ENCODE results near the gene TRPM7.
"Not testable (repeated sequence)": the region's sequence is repeated elsewhere in the genome, so short reads cannot be mapped to it uniquely, and the experiment has no call there.

TRPM7 gene

GRCh38 chr15:50573842-50574241 is 112.8 kb downstream of the TRPM7 start:
- DNase-seq; H4K20me1 ChIP-seq (ENCODE audit: insufficient read depth, low read length); H3K4me3 ChIP-seq (ENCODE audit: low read depth in 1 of 2, low read length in 2 of 2); H2AFZ ChIP-seq (ENCODE audit: low read depth, low read length); H3K4me1 ChIP-seq (ENCODE audit: insufficient read depth, low read length); ATAC-seq (ENCODE audit: insufficient read depth, low read depth); H3K79me2 ChIP-seq (ENCODE audit: insufficient read depth, low read length); H3K9ac ChIP-seq (ENCODE audit: low read depth, low read length); H3K9me3 ChIP-seq (ENCODE audit: insufficient read depth, low read length, severe bottlenecking); H3K27me3 ChIP-seq (ENCODE audit: insufficient read depth, low read length, poor library complexity); H3K4me2 ChIP-seq (ENCODE audit: insufficient read depth, low read length); H3K27ac ChIP-seq (ENCODE audit: low read length): not testable (repeated sequence)
- peaks cover 82% of the 10 kb centered on the region for H3K36me3 ChIP-seq (ENCODE audit: insufficient read depth, low read length)

GRCh38 chr15:50563756-50564155 is 122.8 kb downstream of the TRPM7 start:
- no peak overlapping the region for H3K9ac ChIP-seq (ENCODE audit: low read depth, low read length)
- no peak for DNase-seq
- peaks cover 46% of the 10 kb centered on the region for H3K36me3 ChIP-seq (ENCODE audit: insufficient read depth, low read length)

GRCh38 chr15:50562735-50563640 is 123.6 kb downstream of the TRPM7 start:
- no peak overlapping the region for H3K4me2 ChIP-seq (ENCODE audit: insufficient read depth, low read length)
- H3K9me3 ChIP-seq (ENCODE audit: insufficient read depth, low read length, severe bottlenecking), result no peaks in the 10 kb centered on the region
- H3K27me3 ChIP-seq (ENCODE audit: insufficient read depth, low read length, poor library complexity), result no peaks in the 10 kb centered on the region
- no peak overlapping the region for H3K4me3 ChIP-seq (ENCODE audit: low read depth in 1 of 2, low read length in 2 of 2)
- H3K79me2 ChIP-seq (ENCODE audit: insufficient read depth, low read length), result no peaks in the 10 kb centered on the region
- peaks cover 42% of the 10 kb centered on the region for H3K36me3 ChIP-seq (ENCODE audit: insufficient read depth, low read length)
- H3K4me1 ChIP-seq (ENCODE audit: insufficient read depth, low read length), result no peaks in the 10 kb centered on the region
- TF ChIP-seq EZH2 (IDR thresholded peaks at IDR 0.05; ENCODE audit: borderline replicate concordance, low read depth, low read length, severe bottlenecking), result no peak
- TF ChIP-seq CTCF (IDR thresholded peaks at IDR 0.05; ENCODE audit: borderline replicate concordance, extremely low read depth, low read length, poor library complexity, severe bottlenecking), result no peak
- no peak overlapping the region for H3K9ac ChIP-seq (ENCODE audit: low read depth, low read length)
- H4K20me1 ChIP-seq (ENCODE audit: insufficient read depth, low read length), result no peaks in the 10 kb centered on the region
- H3K27ac ChIP-seq (ENCODE audit: low read length), result no peak overlapping the region
- H2AFZ ChIP-seq (ENCODE audit: low read depth, low read length), result no peak overlapping the region
- ATAC-seq (ENCODE audit: insufficient read depth, low read depth), result peak; percentile 35; the same call in 1 of the 3 replicates
- DNase-seq, result no peak

More at GRCh38 chr15:50563756-50564155, 122.8 kb downstream of the TRPM7 start:
- TF ChIP-seq EZH2 (IDR thresholded peaks at IDR 0.05; ENCODE audit: borderline replicate concordance, low read depth, low read length, severe bottlenecking) (no peak), CTCF (IDR thresholded peaks at IDR 0.05; ENCODE audit: borderline replicate concordance, extremely low read depth, low read length, poor library complexity, severe bottlenecking) (no peak)
- Histone ChIP-seq H2AFZ (ENCODE audit: low read depth, low read length) (no peak overlapping the region), H3K4me2 (ENCODE audit: insufficient read depth, low read length) (no peak overlapping the region), H4K20me1 (ENCODE audit: insufficient read depth, low read length) (no peaks in the 10 kb centered on the region), H3K27ac (ENCODE audit: low read length) (no peak overlapping the region), H3K79me2 (ENCODE audit: insufficient read depth, low read length) (no peaks in the 10 kb centered on the region), H3K27me3 (ENCODE audit: insufficient read depth, low read length, poor library complexity) (no peaks in the 10 kb centered on the region), H3K4me3 (ENCODE audit: low read depth in 1 of 2, low read length in 2 of 2) (no peak overlapping the region), H3K9me3 (ENCODE audit: insufficient read depth, low read length, severe bottlenecking) (no peaks in the 10 kb centered on the region), H3K4me1 (ENCODE audit: insufficient read depth, low read length) (no peaks in the 10 kb centered on the region)
- no peak for ATAC-seq (ENCODE audit: insufficient read depth, low read depth)

- no peak for TF ChIP-seq CTCF (IDR thresholded peaks at IDR 0.05; ENCODE audit: borderline replicate concordance, extremely low read depth, low read length, poor library complexity, severe bottlenecking)
- no peak for TF ChIP-seq EZH2 (IDR thresholded peaks at IDR 0.05; ENCODE audit: borderline replicate concordance, low read depth, low read length, severe bottlenecking)
- Histone ChIP-seq H4K20me1 (ENCODE audit: insufficient read depth, low read length) (no peaks in the 10 kb centered on the region), H3K4me2 (ENCODE audit: insufficient read depth, low read length) (no peak overlapping the region), H3K27ac (ENCODE audit: low read length) (no peak overlapping the region), H3K36me3 (ENCODE audit: insufficient read depth, low read length) (peaks cover 26% of the 10 kb centered on the region), H2AFZ (ENCODE audit: low read depth, low read length) (no peak overlapping the region), H3K27me3 (ENCODE audit: insufficient read depth, low read length, poor library complexity) (no peaks in the 10 kb centered on the region), H3K4me3 (ENCODE audit: low read depth in 1 of 2, low read length in 2 of 2) (no peak overlapping the region), H3K9ac (ENCODE audit: low read depth, low read length) (no peak overlapping the region), H3K9me3 (ENCODE audit: insufficient read depth, low read length, severe bottlenecking) (no peaks in the 10 kb centered on the region), H3K4me1 (ENCODE audit: insufficient read depth, low read length) (no peaks in the 10 kb centered on the region), H3K79me2 (ENCODE audit: insufficient read depth, low read length) (no peaks in the 10 kb centered on the region)
- DNase-seq (no peak), ATAC-seq (ENCODE audit: insufficient read depth, low read depth) (no peak)
These were observed 128.6 kb downstream of the TRPM7 start for GRCh38 chr15:50558012-50558411.
